HL-60/S4 treated with retinoic acid at 250 ng/mL for 4 days and 3 days (cell line): ENCODE data around the gene TRPC5OS.

Experiments used
- in situ Hi-C: fragments of 300-500 bp; cut with MboI; formaldehyde crosslinking; loops from 2 replicates; pipeline ENCODE4 v1.7.0; 2022; ENCODE audit warnings: low sequenced_read_pairs

The TRPC5OS gene

DNA sequence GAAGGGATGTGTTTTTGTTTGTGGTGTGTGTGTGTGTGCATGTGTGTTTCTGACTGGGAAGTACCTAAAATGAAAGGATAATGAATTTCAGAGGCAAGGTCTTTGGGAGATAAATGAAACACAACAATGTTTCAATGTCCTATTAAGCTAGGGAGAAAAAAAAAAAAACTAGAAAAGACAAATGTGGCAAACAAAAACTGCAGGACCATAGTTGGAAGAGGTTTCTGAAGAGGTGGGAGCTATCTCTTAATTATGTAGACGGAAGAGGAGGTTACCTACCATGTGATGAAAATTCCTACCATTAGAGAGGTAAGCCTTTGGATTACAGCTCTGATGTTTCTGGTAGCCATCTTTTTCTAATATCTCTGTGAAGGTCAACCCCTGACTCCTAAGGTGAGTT, at the start of gene TRPC5OS:
Gene TRPC5OS (plus strand): TSS at position 301 of the 400 bp plus-strand sequence. CDS start 25,669 bp downstream, outside the sequence.
- in situ Hi-C loops, result no loop called here

DNA sequence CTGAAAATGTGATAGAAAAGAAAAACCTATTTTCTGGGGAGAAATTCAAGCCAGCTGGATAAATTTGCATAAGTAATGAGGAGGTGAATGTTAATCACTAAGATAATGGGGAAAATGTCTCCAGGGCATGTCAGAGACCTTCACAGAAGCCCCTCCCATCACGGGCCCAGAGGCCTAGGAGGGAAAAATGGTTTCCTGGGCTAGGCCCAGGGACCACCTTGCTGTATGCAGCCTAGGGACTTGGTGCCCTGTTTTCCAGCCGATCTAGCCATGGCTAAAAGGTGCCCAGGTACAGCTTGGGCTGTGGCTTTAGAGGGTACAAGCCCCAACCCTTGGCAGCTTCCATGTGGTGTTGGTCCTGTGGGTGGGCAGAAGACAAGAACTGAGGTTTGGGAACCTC, 46.6 kb upstream of the TRPC5OS start:
- in situ Hi-C loops, result no loop called here

DNA sequence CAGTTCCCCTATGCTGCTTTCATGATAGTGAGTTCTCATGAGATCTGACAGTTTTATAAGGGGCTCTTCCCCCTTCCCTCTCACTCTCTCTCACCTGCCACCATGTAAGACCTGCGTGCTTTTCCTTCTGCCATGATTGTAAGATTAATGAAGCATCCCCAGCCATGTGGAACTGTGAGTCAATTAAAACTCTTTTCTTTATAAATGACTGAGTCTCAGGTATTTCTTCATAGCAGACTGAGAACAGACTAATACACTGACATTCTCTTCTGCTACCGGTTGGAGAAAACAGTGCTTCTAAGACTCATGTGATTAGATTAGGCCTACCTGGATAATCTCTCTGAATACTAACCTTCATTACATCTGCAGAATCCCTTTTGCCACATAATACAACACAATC, 45.4 kb upstream of the TRPC5OS start:
- in situ Hi-C loops, result no loop called here

DNA sequence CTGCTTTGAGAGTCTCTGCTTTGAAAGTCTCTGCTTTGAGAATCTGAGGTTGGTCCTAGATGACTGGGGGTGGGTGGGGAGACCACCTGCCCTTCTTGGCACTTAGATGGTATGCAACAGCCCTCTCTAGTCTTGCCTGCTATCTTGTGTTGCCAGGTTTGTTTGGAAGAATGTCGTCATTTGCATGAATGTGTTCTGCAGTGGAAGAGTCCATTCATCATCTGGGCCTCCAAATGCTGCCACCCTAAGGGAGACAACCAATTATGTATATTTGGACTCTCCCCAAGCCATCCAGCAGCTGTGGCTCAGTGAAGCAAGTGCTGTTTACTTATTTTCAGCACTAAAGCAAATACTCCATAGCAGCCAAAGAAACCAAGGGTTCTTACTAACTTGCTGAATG, 44.6 kb upstream of the TRPC5OS start:
- in situ Hi-C loops, result no loop called here

DNA sequence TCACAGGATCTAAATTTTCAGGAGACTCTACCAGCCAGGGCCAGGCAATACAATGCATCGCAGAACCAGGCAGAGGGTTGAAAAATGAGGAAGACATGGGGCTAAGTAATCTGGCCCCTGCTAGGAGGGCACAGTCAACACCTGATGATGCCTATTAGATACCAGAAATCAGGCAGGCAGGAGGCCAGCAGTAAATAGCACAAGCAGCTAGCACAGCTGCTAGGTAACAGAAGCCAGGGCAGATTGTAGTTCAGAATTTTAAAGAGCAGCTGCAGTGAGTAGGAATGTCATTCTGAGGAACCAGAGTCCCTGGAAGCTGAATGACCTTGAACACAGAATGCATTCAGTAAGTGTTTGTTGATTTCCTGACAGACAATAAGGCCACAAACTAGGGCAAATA, 38.8 kb upstream of the TRPC5OS start:
- in situ Hi-C loops, result no loop called here

DNA sequence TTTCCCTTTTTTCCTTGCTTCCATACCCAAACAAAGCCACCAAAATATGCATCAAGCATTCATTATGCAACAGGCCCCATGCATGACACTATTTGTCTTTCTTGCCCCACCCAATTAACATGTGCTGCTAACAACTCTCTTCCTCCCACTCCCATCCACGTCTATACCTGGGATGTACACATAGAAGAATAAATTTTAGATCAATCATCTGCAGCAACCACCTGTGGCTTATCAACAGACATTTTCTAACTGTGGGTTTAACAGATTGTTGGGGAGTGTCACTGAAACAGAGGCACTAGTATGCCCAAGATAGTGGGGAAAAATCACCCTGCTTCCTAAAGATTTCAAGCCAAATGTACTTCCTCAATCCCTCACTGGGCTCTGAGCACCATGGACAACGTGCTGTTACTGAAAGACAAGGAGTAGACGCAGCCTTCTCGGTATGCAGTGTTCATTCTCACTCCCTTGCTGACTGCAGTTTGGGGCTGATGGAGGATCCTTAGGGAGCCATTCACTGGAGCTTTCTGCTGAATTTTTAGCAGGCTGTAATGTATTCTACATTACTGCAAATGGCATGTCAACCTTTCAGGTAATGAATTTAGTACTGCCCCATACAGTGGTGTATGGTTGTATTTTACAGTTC, 28.4 kb upstream of the TRPC5OS start:
- in situ Hi-C loops, result no loop called here

DNA sequence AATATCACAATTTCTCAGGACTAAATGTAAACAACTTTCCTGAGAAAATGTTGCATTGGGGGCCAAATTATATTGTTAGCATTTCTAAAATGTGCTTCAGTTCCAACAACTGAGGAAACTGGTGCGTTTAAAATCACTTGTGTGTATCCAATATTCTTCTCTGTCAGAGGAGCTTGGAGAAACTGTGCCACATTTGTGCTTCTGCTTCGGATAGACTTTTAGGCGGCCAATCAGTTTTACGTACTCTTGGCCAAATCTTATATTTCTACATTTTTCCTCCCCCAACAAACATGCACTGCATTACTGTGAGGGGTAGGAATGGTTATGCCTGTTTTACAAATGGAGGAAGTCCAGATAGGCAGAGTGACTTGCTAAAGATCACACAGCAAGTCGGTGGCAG, 27.4 kb upstream of the TRPC5OS start:
- in situ Hi-C loops, result no loop called here

DNA sequence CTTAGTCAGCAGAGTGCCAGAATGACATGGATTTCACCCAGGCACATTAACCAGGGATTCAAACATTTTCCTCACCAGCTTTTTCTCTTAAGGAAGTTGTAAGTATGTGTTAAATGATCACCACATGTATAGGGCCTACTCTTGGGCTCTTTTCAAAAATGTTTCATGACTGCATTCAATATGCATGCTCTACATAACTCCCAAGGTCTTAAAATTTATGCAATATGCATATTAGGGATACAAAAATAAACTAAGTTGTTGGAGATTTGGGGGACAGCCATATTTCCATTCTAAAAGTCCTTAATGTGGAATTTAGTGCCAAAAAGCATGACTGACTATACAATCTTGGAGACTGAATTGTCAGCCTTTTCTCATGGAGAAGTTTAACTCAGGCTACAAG, 25.0 kb upstream of the TRPC5OS start:
- in situ Hi-C loops, result no loop called here

DNA sequence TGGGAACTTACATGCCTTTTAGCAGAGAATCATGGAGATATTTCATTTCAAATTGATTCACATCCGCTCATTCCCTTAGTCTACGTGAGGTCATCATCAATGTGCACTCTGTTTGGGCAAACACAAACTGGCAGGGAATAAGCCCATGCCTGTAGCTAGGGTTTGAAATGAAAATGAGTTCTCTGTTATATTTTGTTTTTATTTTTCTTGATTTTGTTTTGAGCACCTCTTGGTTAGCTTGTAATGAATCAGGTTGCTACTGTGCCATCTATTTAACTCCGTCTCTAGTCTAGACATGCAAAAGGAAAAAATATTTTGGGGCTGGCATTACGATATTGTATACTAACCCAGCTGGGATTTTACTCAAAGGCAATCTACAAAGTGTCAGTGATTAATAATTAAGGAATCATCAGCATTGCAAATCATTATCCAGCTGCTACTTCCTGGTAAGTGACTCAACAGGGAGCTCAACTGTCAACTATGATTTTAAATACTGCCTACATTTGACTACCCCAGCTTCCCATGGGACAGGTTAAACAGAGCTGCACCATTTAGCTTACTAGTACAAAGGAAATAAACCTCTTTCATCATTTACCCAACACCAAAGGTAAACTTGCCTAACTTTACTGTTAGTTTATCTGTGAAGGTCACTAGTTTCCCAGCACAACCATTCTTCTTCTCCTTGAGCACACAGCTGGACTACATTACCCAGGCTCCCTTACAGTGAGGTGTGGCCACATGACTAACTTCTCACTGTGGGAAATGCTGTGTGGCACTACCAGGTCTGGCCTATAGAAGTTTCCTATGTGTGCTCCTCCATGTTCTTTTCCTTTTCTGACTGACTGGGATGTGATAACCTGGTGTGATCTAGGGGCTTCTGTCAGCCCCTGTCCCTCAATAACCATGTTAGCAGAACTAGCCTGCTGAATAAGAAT, 21.2 kb upstream of the TRPC5OS start:
- in situ Hi-C loops, result no loop called here

DNA sequence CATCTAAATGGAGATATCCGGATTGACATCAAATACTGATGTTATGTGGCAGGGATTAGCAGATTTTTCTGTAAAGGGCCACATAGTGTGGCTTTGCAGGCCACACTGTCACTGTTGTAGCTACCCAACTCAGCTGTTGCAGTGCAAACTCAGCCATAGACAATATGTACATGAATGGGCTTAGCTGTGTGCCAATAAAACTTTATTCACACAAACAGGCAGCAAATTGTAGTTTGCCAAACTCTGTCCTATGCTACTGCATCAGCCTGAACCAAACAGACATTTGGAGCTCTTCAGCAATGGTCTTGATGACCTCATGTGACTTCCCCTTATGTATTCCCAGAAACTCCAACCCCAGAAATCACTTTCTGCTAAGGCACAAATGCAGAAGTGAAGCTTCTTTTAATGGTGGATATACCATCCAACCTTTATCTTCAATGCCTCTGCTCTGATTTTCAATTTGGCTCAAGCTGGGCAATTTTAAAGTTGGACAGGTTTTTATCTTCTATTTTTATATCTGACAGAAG, 18.4 kb upstream of the TRPC5OS start:
- in situ Hi-C loops, result no loop called here

DNA sequence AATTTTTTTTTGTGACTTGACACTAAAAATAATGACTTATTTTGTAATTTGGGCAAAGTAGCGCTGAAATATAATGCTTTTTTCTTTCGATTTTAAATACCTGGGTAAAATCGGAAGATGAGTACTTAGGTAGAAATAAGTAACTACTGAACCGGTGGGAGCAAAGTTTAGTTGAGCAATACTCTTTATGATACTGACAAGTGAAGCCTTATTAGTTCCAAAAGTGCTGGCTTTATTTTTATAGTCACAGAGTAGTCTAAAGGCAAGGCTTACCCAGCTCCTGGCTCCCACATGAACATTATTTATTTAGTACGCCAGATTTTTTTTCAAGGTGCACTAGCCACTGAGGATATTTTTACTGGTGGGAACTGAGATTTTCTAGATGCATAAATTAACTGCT, 14.4 kb upstream of the TRPC5OS start:
- in situ Hi-C loops, result no loop called here

DNA sequence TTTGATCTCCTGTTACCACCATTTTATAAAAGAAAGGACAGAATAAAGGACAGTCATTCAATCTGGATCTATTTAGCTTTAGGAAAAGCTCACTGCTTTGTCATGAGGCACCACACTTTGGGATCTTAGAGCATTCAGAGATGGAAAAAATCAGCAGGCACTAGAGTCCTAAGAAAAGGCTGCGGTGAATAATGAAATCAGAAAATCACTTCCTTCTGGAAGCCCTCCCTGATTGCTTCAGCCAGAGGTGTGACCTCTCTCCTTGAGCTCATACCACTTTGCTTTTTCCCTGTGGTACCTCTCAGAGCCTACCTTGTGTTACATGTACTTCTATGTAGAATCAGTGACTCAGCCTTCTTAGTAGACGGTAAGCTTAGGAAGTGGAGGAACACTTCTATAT, 8.7 kb upstream of the TRPC5OS start:
- in situ Hi-C loops, result no loop called here

DNA sequence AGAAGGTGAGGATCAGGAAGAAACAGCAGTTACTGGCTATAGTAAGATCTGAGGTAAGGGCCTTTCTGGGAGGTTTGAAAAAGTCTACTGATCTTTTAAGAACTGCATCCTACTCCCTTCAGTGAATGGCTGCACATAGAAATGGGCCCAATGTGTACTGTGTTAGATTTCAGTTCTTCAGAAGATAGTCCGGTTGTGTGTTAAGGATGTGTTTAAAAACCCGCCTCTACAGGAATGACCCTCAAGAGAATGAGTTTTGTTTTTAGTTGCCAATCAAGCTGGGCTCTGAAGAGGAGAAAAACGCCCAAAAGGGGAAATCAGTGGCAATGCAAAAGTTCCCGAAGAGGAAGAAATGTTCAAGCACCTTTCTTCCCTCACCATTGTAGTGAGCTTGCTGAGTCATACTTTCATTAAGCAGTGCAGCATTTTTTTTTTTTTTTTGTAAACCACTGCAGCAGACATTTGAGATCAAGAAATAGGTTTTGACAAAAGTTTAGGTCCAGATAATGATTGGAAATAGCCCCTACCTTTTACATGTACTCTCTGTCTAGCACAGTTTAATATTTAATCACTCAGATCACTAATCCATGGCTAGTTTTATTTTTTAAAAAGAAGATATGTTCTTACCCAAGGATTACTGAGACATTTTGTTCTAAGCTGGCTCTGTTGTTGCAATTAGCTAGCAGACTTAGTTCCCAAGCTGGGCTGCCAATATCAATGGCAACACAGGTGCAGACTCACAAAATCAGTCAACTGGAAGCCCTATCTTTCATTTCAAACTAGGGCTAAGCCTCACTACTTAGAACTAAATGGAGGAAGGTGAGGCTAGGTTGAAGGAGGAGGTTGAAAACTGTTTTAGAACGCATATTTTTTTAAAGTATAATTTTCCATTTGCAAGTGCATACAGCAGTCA, 7.0 kb upstream of the TRPC5OS start:
- in situ Hi-C loops, result no loop called here

DNA sequence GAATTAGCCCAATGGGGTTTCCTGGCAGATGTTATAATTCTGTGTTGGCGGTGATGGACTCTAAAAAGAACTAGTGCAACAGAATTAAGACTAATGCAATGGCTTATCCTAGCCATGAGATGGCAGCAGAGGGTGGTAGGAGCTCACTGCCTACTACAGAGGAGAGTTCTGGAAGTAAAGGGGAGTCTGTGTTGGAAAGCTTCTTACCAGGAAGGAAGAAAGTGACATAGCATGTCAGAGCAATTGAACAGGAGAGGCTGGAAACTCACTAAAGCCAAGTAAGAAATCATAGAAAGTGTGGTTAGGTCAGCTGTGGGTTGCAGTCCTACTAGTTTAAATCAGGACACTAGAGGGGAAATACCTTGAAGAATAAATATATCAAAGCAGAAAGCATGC, 6.3 kb upstream of the TRPC5OS start:
- in situ Hi-C loops, result no loop called here

DNA sequence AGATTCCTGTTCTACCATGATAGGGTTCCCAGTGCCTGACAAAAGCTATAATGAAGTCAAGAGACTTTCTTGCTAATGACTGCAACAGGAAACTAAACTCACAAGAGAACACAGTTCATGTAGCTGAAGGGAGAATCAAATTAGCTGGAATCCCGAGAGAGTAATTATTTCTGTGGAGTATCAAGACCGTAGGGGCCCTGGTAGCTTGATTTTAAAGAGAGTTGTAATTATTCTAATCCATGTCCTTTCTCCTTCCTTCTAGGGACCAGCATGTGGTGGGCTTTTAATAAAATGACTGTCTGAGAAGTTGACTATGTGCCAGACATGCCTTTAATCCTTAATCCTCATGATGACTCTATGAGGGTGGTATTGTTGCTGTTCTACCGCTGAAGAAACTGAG, 1.7 kb upstream of the TRPC5OS start:
- in situ Hi-C loops, result no loop called here

DNA sequence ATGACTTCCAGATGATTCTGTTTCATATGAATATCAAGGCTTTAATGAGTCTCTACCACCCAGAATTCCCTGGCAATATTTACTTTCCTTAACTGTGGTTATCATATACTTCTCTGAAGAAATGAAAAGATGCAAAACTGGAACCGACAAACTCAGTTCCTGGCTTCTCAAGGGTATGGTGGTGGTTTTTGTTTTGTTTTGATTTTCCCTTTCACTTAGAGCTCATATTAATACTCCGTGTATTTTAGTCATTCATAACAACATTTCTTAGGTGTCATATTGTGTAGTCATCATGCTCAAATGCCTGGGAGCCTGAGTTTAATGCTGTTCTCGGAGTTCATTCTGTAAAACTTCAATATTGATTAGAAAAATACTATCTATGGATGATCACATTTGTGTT, 665 bp downstream of the TRPC5OS start:
- in situ Hi-C loops, result no loop called here

DNA sequence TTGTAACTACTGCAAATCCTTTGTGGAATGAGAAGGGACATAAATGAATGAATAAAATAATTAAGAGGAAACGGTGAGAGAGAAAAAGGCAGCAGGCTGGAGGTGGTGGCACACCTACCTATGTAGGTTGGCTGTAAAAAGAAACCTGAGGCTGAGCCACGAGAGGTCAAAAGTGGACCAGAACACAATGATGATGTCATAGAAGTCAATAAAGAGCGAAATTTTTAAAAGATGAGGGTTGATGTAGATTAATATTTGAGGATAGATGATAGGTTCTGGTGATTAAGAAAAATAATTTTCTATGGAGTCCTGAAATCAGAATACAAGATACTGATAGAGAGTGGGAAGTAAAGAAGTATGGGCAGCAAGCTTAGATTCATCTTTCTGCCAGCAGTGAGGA, 1.7 kb downstream of the TRPC5OS start:
- in situ Hi-C loops, result no loop called here

DNA sequence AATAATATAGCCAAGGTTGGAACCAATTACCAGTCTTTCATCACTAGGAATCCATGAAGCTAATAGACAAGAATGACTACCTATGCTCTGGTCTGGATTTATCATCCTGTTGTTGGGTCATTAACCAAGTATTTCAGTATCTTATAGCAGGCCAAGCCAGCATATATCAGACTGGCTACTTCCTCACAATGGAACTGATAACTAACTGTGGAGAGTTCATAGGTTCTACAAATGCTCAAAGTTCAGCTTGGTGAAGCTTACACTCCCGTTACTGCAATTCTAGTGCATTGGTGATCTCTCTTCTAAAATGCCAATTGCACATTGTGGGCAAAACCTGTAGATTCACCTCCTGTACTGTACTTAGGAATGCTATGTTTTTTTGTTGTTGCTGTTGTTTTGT, 4.8 kb downstream of the TRPC5OS start:
- in situ Hi-C loops, result no loop called here

DNA sequence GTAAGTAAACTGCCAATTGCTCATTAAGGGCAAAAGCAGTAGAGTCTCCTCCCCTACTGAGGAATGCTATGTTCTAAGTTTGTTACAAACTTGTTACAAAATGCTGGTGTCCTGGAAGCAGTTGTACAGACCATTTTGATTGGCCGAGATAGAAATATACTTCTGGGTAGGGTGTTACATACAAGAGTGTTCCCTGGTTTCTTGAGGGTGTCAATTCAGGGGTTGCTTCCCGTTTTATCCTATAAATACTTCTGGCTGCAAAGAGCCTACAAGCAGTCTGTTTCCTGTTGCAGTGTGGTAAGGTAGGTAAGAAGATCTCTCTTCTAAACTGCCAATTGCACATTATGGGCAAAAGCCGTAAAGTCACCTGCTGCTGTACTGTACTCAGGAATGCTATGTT, 5.7 kb downstream of the TRPC5OS start:
- in situ Hi-C loops, result no loop called here

DNA sequence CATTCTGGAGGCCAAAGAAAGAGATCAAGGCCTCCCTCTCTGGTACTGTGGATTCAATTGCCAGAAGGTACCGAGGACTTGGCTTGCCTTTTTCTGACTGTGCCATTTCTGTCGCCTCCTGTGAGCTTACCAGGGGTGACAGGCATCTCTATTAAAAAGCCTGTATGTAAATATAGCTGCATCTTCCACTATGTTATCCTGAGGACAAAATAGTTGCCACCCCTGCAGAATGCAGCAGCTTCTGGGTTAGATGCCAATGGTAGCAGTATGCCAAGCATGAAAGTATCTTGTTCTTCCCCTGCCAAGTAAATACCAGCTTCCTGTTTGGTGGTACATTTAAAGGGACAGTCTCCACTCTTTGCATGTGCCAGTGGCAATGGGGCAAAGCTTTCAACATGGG, 10.7 kb downstream of the TRPC5OS start:
- in situ Hi-C loops, result no loop called here

DNA sequence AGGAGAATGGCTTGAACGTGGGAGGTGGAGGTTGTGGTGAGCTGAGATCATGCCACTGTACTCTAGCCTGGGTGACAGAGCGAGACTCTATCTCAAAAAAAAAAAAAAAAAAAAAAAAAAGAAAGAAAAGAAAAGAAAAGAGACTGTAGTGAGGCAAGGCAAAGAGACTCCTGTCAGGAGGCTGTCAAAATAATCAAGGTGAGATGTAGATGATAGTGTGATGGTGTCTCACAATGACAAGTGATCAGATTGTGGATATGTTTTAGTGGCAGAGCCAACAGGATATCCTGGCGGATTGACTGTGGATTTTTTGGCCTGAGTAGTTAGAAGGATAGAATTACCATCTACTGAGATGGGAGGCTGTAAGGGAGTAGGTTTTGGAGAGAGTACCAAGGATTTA, 12.6 kb downstream of the TRPC5OS start:
- in situ Hi-C loops, result no loop called here
